GM18870 (cell line): Measurements from ENCODE around the gene MTRFR.
"Not testable (repeated sequence)": the region's sequence is repeated elsewhere in the genome, so short reads cannot be mapped to it uniquely, and the experiment has no call there.

ENCODE experiments used
- ATAC-seq: cut with Tn5 transposase; IDR thresholded peaks from one replicate; pipeline ENCODE4 v1.9.1; 2021; ENCODE audit warnings: moderate library complexity; ENCODE audit not compliant: unreplicated experiment

The MTRFR gene

DNA sequence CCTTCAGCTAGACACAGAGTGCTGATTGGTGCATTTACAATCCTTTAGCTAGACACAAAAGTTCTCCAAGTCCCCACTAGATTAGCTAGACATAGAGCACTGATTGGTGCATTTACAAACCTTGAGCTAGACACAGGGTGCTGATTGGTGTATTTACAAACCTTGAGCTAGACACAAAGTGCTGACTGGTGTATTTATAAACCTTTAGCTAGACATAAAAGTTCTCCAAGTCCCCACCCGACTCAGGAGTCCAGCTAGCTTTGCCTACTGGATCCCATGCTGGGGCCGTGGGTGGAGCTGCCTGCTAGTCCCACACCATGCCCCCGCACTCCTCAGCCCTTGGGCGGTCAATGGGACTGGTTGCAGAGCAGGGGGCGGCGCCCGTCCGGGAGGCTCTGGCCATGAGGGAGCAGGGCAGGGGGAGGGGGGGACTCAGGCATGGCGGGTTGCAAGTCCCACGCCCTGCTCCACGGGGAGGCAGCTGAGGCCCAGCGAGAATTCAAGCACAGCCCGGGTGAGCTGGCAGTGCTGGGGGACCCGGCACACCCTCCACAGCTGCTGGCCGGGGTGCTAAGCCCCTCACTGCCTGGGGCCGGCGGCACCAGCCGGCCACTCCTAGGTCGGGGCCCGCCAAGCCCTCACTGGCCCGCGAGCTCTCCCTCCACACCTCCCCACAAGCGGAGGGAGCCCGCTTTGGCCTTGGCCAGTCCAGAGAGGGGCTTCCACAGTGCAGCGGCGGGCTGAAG lies 15.9 kb downstream of the MTRFR start:
- ATAC-seq = not testable (repeated sequence)

DNA sequence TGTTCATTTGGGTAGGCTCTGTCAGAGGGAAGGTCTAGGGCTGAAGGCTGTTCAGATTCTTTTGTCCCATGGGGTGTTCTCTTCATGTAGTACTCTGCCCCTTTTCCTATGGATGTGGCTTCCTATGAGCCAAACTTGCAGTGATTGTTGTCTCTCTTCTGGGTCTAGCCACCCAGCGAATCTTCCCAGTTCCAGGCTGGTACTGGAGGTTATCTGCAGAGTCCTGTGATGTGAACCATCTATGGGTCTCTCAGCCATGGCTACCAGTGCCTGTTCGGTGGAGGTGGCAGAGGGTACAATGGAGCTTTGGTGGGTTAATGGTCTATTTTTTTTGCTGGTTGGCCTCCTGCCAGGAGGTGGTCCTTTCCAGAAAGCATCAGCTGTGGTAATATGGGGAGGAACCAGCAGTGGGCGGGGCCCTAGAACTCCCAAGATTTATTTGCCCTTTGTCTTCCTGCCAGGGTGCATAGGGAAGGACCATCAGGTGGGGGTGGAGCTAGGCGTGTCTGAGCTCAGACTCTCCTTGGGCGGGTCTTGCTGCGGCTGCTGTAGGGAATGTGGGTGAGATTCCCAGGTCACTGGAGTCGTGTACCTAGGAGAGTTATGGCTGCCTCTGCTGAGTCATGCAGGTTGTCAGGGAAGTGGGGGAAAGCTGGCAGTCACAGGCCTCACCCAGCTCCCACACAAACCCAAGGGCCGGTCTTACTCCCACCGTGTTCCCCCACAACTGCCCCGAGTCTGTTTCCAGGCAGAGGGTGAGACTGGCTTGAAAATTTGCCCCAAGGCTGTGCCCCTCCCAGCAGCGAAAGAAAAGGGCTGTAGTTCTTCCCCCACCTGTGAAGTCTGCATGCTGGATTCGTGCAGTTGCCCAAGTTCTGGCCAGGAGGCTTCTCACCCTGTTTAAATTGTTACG lies 17.5 kb downstream of the MTRFR start:
- no peak for ATAC-seq

DNA sequence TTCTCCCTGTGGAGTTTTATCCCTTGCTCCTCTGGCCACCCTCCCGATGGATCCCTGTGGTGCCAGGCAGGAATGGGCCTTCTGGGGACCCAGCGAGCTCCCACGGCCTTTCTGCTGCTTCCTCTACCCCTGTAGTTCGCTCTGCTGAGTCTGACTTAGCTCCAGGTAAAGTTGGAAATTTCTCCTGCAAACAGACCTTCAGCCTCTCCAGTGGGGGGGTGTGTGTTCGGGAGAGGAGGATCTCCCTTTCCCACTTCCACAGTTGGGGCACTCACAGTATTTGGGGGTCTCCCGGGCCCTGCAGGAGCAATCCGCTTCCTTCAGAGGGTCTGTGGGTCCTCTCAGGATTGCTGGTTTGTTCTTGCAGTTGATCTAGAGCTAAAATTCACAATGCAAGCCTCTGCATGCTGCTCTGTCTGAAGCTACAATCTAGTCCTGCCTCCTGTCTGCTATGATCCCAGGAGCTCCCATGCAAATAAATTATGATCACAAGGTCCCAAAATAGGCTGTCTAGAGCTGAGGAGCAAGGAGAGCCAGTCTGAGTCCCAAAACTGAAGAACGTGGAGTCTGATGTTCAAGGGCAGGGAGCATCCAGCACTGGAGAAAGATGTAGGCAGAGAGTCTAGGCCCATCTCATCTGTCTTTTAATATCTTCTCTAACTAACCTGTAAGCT lies 18.3 kb downstream of the MTRFR start:
- ATAC-seq = no peak

DNA sequence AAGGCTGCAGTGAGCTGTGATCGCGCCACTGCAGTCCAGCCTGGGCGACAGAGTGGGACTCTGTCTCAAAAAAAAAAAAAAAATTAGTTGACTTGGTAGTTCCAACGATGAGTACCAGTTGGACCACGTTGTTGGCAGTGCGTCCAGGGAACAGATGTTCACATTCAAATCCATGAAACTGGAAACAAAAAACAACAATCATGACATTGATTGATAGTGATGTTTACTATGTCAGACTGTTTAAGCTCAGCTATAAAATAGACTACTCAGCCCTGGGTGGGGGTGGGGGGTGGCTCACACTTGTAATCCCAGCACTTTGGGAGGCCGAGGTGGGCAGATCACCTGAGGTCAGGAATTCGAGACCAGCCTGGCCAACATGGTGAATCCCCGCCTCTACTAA lies 19.1 kb downstream of the MTRFR start:
- ATAC-seq = not testable (repeated sequence)

DNA sequence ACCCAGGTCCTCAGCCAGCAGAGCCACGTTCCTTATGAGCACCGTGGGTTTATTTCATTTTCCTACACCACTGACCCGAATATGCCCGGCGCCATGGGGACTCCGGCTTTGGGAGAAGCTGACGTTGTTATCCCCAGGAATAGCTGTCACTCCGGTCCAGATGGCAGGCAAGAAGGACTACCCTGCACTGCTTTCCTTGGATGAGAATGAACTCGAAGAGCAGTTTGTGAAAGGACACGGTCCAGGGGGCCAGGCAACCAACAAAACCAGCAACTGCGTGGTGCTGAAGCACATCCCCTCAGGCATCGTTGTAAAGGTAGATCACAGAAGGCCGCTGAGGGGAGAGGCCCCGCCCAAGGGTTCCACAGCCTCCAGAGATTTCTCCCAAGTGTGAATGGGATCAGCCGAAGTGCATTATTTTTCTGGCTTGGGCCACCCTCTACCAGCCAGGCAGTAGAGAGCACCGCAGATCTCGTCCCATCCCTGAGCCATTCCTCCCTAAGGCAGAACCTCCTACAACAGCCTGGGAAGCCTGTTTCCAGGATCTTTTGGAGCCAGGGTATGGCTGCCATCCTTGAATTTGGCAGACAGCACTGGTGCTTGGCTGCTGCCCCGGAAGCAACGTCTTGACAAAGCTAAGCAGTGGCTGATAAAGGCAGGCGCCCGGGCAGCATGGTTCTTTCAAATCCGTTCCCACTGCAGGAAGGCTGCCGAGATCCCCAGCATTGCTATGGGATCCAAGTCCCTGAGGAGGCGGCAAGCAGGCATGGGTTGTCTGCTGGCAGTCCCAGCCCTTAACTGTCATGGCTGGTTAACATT lies 20.6 kb downstream of the MTRFR start:
- no peak for ATAC-seq

DNA sequence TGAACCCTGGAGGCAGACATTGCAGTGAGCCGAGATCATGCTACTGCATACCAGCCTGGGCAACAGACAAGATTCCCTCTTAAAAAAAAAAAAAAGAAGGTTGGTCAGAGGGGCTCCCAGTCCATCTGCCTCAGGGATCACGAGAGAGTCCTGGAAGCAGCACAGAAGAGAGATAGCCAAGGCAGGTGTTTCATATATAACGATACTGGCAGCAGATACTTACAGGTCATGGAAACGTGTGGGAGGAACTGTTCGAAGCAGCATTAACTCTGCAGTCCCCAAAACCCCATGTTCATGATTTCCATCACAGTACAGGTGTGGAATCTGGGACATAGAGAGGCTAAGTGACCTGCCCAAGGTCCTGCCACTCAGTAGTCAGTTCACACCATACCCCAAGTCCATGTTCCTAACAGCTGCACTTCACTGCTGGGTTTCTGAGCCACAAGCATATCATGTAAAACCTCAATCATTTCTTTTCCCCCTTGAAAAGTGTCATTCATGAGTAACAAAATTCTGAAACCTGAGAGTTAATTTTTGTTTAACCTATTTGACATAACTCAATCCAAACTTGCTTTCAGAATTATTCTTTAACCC lies 21.7 kb downstream of the MTRFR start:
- no peak for ATAC-seq

DNA sequence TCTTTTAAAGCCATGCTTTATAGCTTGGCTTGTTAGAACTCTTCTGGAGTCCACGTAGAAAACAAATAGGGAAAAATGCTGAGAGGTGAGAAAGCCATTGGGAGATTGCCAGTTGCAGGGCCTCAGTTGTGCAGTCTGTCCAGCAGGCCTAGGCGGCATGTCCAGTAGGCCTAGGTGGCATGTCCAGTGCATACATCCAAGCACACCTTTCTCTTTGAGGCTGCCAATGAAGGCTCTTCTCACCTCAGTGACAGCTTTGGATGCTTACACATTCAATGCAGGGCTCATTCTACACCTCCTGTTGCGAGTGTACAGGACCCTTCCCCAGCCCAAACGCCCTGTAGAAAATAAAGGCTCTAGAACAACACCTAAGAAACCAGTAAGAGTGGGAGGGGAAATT lies 25.4 kb downstream of the MTRFR start:
- no peak for ATAC-seq

DNA sequence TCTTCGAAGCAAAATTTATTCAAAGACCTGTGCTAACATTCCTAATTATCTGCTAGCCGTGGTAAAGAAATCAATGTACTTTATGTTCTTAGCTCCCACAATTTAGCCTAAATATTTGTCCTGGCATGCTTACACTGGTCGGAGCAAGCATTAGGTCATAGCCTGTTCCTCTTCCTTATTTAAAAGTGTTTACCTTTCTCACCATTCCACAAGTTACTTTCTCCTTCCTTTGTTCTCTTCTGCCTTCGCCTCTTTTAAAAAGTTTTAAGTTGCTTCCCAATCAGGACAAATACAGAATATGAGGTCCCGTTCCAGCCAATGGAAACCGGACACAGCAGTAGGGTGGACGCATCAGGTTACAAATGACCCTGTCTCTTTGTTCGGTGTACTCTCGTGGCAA lies 26.8 kb downstream of the MTRFR start:
- no peak for ATAC-seq

DNA sequence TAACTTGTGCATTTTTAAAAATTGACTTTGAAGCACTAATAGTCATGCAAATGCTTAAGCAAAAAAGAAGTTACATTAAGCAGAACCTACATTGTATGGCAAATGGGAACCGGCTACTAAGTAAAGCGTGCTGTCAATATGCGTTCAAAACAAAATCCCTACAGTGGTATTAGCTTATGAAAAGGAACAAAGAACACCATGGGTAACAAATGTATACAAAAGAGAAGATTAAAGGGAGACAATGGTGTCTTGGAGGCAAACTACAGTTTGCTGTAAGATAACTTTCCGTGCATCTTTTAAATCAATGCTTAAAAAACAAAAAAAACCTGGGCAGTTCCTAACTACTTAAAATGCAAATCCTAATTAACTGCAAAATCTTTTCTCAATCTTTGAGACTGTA lies 28.0 kb downstream of the MTRFR start:
- no peak for ATAC-seq

DNA sequence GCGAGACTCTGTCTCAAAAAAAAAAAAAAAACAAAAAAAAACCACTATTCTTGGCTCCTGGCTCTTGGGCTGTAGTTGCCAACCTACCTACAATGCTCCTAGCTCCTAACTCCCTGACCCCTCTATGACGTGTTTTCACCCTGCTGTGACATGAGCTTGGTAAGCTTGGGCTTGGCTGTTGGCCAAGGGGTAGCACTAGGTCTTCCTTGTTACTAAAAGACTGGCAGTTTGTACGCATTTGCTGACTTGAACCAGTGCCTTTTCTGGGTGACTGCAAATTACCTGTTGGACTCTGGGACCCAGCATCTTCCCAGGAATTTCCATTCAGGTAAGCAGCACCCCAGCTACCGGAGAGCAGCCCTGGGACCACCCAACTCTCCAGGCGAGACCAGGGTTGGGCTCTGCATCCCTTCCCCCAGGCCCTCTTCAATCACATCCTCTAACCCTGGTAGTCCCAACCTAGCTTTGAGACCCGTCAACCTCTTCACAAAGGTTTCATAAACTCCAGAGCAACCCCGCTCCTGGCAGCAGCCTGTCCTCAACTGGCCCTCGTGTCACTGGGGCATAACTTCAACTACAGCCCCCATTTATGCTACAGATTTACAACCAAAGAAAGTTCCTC lies 30.1 kb downstream of the MTRFR start:
- ATAC-seq = no peak

DNA sequence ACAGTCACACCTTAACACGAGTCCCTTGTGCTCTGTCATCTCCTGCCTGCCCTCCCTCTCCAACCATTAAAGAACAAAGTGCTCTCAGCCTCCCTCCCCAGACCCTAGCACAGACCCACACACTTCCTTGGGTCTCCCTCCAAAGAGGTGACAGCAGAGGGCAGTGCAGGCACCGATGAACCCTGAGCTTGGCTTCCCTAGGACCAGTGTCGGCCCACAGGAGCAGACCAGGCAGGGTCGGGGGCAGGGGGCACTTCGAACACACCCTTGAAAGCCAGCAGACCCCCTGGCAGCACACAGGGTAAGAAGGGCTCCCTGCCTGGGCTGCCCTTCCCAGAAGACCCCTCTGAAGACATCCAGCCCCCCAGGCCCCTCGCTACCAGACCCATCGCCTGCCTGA lies 31.4 kb downstream of the MTRFR start:
- no peak for ATAC-seq

DNA sequence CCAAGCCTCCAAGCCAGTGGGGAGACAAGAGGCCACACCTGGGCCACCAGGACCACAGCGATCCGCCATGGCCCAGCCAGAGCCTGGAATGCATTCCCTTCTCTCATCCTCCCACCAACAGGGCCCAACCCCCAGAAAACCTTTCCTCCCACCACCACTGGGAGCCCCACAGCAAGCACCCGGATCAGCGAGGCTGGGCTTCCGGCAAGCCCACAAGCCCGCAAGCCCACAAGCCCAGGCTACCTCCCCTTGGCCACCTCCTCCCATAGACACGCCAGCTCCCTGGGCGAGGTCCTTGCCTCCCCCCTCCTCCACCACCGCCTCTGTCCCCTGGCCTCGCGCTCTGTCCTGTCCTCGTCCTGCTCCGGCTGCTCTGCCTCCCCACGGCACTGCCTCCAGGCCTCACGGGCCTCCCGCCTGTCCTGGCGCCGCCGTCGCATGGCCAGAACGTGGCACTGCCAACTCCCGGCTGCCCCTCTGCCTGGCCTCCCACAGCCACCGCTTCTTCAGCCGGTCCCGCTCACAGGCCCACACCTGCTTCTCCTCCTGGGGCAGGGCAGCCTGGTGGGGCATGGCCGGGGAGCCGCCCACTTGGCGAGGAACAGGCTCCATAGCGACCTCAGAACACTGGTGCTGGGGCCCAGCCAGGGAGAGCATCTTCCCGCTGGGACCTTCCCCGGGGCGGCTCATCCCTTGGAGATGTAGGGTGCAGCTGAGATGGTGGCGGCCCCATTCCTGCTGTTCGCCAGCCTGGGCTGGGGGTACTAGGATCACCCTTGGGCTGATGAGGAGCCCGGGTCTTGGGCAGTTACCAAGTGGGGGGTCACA lies 32.8 kb downstream of the MTRFR start:
- no peak for ATAC-seq

DNA sequence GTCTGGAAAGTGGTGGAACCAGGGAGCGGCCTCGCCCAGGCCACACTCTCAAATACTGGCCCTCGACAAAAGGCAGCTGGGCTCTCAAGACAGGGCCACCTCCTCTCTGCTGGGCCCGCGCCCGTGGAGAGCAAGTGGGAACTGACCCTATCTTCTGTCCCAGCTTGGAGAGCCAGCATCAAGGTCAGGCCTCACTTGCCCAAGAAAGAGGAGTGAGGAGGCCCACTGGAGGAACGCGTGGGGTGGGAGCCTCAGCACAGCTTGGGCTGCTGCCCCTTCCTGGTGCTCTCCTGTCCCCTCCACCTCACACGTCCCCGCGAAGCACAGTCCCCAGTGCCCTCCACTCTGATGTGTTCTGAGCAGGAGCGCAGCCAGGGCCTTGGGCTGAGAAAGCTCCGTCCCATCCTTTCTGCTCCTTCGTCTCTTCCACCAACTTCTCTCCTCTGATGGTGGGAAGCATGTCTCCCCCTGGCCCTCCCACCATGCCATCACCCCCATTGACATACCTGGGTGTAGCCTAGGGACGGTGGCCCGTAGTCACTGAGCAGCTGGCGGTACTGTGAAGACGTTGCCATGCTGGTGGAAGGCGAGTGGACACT lies 33.5 kb downstream of the MTRFR start:
- ATAC-seq = no peak

DNA sequence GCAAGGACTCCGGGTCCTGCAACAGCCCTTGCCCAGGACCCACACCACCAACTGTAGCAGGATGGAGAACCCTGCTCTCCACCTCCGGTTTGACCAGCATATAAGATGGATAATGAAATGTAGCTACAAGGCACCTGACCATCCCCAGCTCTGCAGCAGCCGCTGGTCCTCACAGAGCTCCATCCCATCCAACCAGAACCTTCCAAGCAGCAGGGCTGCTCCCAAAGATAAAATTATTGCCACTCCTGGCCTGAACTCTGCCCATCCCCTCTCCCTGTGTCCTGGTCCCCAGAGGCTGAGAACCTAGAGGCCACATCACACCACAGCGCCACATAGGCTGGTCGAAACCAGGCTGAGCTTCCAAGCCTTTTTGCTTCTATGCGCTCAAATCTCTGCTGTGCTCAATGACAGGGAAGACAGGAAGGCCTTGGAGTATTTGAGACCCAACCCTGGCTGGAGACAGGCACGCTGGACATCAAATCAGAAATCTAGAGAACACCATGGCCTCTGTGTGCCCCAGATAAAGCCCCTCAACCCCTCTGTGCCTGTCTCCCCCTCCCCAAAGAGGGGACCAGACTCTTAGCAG lies 34.2 kb downstream of the MTRFR start:
- ATAC-seq = no peak

DNA sequence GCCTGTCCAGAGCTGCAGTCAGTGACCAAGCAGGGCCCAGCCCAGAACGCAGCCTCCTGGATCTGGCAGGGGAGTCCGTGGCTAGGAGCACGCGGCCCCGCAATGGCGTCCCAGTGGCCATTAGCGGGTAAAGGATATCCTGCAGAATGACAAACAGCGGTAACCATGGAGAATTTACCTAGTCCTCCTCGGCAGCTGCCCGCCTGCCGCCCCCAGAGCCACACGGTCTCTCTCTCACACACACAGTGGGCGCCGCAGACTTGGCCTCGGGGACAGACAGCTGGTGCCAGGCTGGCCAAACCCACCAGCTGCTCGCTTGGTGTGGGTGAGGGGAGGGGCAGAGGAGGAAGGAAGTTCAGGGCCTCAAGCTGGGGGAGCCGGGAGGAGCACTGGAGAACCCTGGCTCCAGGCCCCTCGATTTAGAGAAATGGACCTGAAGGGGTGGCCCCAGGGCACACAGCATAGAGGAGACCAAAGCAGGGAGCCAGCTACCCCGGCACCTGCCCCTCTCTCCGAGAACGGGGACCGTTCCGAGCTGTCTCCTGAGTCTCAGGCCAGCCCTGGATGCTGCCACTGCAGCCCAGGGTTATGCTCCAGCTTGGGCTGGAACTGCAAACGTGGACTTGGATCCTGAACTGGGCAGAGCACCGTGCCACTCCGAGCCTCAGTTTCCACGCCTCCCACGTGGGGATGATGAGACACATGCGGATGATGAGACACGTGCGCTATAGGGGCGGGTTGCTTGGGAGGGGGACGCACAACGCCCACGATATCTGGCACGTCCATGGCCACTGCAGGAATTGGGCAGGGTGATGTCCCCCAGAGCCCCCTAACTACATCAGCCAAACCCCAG lies 35.0 kb downstream of the MTRFR start:
- ATAC-seq = no peak

DNA sequence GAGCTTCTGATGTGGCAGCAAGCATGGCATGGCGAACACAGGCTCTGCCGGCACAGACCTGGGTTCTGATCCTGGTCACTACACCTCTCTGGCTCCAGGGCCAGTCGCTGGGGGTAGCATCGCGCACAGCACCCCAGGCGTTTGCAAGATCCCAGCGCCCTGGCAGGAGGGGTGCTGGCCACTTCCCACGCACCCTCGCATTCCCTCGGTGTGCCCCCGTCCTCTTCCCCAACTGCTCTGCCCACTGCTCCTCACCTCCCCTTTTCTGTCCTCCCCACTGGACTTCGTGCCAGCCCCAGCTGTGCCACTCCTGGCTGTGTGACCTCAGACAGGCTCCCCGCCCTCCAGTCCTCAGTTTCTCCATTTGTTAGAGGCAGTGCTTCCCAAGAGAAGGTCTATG lies 35.6 kb downstream of the MTRFR start:
- no peak for ATAC-seq

DNA sequence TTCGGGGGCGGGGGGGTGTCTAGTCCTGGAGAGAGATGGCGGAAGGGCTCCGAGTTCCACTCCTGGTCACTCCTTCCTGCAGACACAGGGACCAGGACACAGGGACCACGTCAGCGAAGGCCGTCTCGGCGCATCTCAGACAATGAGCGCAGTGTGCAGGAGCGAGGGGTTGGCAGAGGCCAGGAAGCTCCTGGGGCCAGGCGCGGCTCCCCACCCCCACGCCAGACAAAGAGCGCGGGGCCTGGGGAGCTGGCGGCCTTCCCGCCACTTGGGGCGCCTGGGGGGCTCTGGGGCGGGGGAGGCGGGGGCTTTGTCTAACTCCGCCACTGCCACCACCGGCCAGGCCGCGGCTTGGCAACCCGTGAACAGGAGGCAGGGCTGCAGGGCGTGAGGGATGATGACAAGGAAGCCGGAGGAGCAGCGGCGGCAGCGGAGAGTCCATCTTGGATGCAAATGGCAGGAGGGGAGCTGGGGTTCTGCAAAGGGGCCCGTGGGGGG lies 36.2 kb downstream of the MTRFR start:
- ATAC-seq = no peak
